Vagina (tissue), 2 donors: ENCODE results near the gene DRAXIN.

Source experiments
- CTCF ChIP-seq, 3 experiments: fragments of 450-650 bp in 2 of 3; fragments of 200-600 bp in 1 of 3; sonication (generic) in 1 of 3; IDR thresholded peaks; one replicate each; pipeline ENCODE4 v1.5.1; 2017 to 2019; ENCODE audit warnings: antibody characterized with exemption in 3 of 3, mild to moderate bottlenecking in 2 of 3, moderate library complexity in 2 of 3
- POLR2A ChIP-seq, 2 donors: fragments of 450-650 bp; IDR thresholded peaks; one replicate each; pipeline ENCODE4 v1.6.1; 2017; ENCODE audit warnings: antibody characterized with exemption in 2 of 2, mild to moderate bottlenecking in 2 of 2, moderate library complexity in 2 of 2

DNA sequence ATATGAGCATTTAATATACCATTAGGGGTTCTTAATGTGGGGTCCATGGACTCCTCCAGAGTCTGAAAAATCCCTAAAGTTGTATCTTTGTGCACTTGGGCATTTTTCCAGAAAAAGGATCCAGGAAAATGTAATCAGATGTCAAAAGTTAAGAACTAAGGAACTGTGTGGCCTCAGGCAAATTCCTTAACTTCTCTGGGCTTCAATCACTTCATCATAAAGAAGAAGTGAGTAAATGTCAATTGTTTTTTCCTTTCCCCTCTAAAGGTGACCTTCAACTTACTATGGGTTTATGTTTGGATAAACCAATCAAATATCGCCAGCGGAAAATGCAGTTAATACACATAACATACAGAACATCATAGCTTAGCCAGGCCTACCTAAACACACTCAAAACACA lies 13.1 kb upstream of the DRAXIN start:
- TF ChIP-seq POLR2A (IDR thresholded peaks at IDR 0.05) (no peak), CTCF (IDR thresholded peaks at IDR 0.05) (no peak)
